ENCODE measurements around the gene ULK2.

GRCh38 chr17:19759568-19760549 is 107.9 kb downstream of the ULK2 start:
- TF ChIP-seq PRDM10 (tag by site-specific recombination; IDR thresholded peaks at IDR 0.05) (no peak), ZNF747 (tag by site-specific recombination; IDR thresholded peaks at IDR 0.05) (no peak), MYNN (tag by site-specific recombination; IDR thresholded peaks at IDR 0.05; ENCODE audit: borderline replicate concordance) (no peak), ZNF350 (tag by site-specific recombination; IDR thresholded peaks at IDR 0.05) (no peak), ZNF777 (tag by site-specific recombination; IDR thresholded peaks at IDR 0.05; ENCODE audit: borderline replicate concordance) (no peak), ZNF221 (tag by site-specific recombination; IDR thresholded peaks at IDR 0.05; ENCODE audit: borderline replicate concordance) (no peak), ZNF571 (tag by site-specific recombination; IDR thresholded peaks at IDR 0.05) (no peak), ZNF768 (tag by site-specific recombination; IDR thresholded peaks at IDR 0.05) (no peak)
- TF ChIP-seq, protein P1, sequence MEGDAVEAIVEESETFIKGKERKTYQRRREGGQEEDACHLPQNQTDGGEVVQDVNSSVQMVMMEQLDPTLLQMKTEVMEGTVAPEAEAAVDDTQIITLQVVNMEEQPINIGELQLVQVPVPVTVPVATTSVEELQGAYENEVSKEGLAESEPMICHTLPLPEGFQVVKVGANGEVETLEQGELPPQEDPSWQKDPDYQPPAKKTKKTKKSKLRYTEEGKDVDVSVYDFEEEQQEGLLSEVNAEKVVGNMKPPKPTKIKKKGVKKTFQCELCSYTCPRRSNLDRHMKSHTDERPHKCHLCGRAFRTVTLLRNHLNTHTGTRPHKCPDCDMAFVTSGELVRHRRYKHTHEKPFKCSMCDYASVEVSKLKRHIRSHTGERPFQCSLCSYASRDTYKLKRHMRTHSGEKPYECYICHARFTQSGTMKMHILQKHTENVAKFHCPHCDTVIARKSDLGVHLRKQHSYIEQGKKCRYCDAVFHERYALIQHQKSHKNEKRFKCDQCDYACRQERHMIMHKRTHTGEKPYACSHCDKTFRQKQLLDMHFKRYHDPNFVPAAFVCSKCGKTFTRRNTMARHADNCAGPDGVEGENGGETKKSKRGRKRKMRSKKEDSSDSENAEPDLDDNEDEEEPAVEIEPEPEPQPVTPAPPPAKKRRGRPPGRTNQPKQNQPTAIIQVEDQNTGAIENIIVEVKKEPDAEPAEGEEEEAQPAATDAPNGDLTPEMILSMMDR (tag by site-specific recombination; IDR thresholded peaks at IDR 0.05) = no peak
- TF ChIP-seq, protein P2, sequence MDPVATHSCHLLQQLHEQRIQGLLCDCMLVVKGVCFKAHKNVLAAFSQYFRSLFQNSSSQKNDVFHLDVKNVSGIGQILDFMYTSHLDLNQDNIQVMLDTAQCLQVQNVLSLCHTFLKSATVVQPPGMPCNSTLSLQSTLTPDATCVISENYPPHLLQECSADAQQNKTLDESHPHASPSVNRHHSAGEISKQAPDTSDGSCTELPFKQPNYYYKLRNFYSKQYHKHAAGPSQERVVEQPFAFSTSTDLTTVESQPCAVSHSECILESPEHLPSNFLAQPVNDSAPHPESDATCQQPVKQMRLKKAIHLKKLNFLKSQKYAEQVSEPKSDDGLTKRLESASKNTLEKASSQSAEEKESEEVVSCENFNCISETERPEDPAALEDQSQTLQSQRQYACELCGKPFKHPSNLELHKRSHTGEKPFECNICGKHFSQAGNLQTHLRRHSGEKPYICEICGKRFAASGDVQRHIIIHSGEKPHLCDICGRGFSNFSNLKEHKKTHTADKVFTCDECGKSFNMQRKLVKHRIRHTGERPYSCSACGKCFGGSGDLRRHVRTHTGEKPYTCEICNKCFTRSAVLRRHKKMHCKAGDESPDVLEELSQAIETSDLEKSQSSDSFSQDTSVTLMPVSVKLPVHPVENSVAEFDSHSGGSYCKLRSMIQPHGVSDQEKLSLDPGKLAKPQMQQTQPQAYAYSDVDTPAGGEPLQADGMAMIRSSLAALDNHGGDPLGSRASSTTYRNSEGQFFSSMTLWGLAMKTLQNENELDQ (tag by site-specific recombination; IDR thresholded peaks at IDR 0.05; ENCODE audit: low read depth) = no peak
- TF ChIP-seq, protein P3, sequence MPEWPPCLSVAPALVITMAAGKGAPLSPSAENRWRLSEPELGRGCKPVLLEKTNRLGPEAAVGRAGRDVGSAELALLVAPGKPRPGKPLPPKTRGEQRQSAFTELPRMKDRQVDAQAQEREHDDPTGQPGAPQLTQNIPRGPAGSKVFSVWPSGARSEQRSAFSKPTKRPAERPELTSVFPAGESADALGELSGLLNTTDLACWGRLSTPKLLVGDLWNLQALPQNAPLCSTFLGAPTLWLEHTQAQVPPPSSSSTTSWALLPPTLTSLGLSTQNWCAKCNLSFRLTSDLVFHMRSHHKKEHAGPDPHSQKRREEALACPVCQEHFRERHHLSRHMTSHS (tag by site-specific recombination; IDR thresholded peaks at IDR 0.05) = no peak
- TF ChIP-seq, protein P4, sequence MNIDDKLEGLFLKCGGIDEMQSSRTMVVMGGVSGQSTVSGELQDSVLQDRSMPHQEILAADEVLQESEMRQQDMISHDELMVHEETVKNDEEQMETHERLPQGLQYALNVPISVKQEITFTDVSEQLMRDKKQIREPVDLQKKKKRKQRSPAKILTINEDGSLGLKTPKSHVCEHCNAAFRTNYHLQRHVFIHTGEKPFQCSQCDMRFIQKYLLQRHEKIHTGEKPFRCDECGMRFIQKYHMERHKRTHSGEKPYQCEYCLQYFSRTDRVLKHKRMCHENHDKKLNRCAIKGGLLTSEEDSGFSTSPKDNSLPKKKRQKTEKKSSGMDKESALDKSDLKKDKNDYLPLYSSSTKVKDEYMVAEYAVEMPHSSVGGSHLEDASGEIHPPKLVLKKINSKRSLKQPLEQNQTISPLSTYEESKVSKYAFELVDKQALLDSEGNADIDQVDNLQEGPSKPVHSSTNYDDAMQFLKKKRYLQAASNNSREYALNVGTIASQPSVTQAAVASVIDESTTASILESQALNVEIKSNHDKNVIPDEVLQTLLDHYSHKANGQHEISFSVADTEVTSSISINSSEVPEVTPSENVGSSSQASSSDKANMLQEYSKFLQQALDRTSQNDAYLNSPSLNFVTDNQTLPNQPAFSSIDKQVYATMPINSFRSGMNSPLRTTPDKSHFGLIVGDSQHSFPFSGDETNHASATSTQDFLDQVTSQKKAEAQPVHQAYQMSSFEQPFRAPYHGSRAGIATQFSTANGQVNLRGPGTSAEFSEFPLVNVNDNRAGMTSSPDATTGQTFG (tag by site-specific recombination; IDR thresholded peaks at IDR 0.05; ENCODE audit: borderline replicate concordance) = no peak
